ENCODE results near the gene GABRR3.

DNA sequence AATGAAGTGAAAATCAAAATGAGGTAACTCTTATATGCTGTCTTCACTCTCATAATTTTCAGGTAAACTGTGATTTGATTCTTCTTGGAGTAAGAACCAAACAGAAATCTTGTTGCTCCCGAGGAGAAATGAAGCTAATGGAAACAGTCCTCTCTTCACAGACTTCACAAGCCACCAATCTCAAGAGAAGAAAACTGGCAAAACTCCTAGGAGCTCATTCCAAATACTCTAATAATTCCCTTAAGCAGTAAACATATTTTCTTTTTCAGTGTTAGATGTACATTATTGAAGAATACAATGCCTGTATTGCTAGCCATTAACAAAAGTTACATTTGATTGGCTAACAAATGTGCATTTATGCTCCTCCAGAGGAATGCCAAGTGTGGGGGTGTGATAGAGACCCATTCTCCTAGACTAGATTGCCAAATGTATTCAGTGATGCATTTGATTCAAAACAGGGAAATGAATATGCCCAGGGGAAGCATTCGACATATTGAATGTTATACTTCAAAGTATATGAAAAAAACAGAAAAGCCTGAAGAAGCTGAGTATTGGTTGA lies 51.1 kb downstream of the GABRR3 start:
- TF ChIP-seq, protein P1, sequence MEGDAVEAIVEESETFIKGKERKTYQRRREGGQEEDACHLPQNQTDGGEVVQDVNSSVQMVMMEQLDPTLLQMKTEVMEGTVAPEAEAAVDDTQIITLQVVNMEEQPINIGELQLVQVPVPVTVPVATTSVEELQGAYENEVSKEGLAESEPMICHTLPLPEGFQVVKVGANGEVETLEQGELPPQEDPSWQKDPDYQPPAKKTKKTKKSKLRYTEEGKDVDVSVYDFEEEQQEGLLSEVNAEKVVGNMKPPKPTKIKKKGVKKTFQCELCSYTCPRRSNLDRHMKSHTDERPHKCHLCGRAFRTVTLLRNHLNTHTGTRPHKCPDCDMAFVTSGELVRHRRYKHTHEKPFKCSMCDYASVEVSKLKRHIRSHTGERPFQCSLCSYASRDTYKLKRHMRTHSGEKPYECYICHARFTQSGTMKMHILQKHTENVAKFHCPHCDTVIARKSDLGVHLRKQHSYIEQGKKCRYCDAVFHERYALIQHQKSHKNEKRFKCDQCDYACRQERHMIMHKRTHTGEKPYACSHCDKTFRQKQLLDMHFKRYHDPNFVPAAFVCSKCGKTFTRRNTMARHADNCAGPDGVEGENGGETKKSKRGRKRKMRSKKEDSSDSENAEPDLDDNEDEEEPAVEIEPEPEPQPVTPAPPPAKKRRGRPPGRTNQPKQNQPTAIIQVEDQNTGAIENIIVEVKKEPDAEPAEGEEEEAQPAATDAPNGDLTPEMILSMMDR (conservative IDR thresholded peaks at IDR 0.05; ENCODE audit: low read length): no peak
- no peak for TF ChIP-seq EZH2phosphoT487 (IDR thresholded peaks at IDR 0.05; ENCODE audit: borderline replicate concordance, low read depth, low read length)
